ENCODE results near the gene APOA1. TPM values are rescaled to one million over a fixed set of nuclear protein-coding genes. Genes with fewer than 3 reads are reported as not detected.

The APOA1 gene
- total RNA-seq (2014; rRNA removed; shearing (Covaris generic)) = not detected in 2 replicates

DNA sequence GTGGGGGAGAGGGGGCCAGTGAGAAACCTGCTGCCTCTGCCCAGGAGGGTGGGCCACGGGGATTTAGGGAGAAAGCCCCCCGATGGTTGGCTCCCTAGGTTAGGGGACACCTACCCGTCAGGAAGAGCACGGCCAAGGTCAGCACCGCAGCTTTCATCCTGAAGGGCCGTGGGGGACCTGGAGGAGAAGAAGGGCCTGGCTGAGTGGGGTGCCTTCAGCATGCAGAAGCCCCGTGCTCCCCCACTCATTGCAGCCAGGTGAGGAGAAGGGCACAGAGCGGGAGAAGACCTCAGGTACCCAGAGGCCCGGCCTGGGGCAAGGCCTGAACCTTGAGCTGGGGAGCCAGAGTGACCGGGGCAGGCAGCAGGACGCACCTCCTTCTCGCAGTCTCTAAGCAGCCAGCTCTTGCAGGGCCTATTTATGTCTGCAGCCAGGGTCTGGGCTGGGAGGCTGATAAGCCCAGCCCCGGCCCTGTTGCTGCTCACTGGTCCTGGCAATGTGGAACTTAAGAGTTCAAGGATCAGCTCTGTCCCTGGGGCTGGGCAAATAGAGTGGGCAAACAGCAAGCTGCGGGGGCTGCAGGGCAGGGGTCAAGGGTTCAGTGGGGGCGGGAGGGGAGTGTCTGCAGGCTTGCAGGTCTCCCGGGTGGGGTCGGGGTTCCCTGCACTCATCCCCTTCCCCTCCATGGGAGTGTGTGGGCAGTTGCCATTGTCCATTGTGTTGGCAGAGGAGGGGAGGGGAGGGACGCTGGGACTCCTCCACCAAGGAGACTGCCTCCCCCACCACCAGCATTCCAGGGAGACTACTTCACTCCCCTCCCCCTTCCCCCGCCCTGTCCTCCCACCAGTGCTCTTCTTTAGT lies at the start of gene APOA1:
APOA1 (minus strand) TSS at position 392 of the 861 bp plus-strand sequence; CDS start at position 157, 235 bp downstream.
- Histone ChIP-seq H3K36me3 (no peaks in the 10 kb centered on the region), H3K4me1 (no peaks in the 10 kb centered on the region), H3K9me3 (replicated peaks) (no peaks in the 10 kb centered on the region), H3K27me3 (no peaks in the 10 kb centered on the region), H3K4me3 (no peak within 1 kb of the TSS), H3K27ac (no peak within 1 kb of the TSS)
- DNase-seq = no peak

GRCh38 chr11:116885951-116886655 lies 48.7 kb upstream of the APOA1 start:
- Histone ChIP-seq H3K36me3 (no peaks in the 10 kb centered on the region), H3K4me1 (no peaks in the 10 kb centered on the region), H3K27me3 (no peaks in the 10 kb centered on the region), H3K9me3 (replicated peaks) (no peaks in the 10 kb centered on the region), H3K27ac (no peak overlapping the region), H3K4me3 (no peak overlapping the region)
- no peak for DNase-seq

GRCh38 chr11:116882386-116882785 lies 45.0 kb upstream of the APOA1 start:
- DNase-seq = no peak

DNA sequence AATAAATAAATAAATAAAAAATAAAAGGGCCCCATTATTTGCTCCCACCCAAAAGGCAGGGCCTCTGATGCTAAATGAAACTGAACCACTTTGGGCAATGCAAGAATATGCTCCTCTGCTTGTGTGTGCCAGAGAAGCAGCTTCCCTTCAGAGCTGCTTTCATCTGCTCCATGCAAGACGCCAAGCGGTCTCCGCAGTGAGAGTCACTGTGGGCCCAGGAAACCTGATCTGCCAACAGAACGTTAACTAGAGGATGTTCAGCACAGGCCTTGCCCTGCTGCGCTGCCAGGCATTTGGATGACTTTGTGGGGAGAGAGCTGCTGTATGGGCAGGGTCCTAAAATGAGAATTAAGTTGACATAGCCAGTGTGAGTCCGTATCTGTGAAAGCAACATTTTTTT lies 43.7 kb upstream of the APOA1 start:
- Histone ChIP-seq H3K27ac (no peak overlapping the region), H3K4me3 (no peak overlapping the region), H3K36me3 (no peaks in the 10 kb centered on the region), H3K27me3 (no peaks in the 10 kb centered on the region), H3K4me1 (no peaks in the 10 kb centered on the region), H3K9me3 (replicated peaks) (no peaks in the 10 kb centered on the region)
- no peak for DNase-seq

More at GRCh38 chr11:116882386-116882785, 45.0 kb upstream of the APOA1 start:
- H3K4me3 ChIP-seq = no peak overlapping the region
- no peaks in the 10 kb centered on the region for H3K36me3 ChIP-seq
- H3K27ac ChIP-seq = no peak overlapping the region
- no peaks in the 10 kb centered on the region for H3K4me1 ChIP-seq
- no peaks in the 10 kb centered on the region for H3K9me3 ChIP-seq (replicated peaks)
- H3K27me3 ChIP-seq = no peaks in the 10 kb centered on the region

- Histone ChIP-seq H3K4me1 (no peaks in the 10 kb centered on the region), H3K9me3 (replicated peaks) (no peaks in the 10 kb centered on the region), H3K4me3 (no peak overlapping the region), H3K27ac (no peak overlapping the region), H3K27me3 (no peaks in the 10 kb centered on the region), H3K36me3 (no peaks in the 10 kb centered on the region)
- peak; percentile 13 to 70 for DNase-seq
These were observed 42.6 kb upstream of the APOA1 start for GRCh38 chr11:116879800-116880625.

DNA sequence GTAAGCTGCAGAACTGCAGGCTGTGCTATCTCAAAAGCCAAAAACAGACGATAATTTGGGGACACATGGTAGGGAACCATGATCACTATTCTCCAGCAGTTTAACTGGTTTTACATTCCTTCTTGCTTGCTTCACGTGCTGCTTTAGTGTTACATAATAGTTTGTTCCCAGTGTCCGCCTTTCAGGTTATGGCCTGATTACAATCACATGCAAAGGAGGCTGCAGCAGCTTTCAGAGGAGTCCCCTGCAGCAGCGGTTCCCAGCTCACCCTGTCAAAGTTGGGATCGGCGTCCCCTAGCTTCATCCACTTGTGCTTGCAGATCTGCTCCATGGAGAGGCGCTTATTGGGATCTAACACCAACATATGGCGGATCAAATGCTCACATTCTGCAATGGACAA lies 39.2 kb upstream of the APOA1 start:
- Histone ChIP-seq H3K4me3 (no peak overlapping the region), H3K4me1 (no peaks in the 10 kb centered on the region), H3K27me3 (no peaks in the 10 kb centered on the region), H3K27ac (no peak overlapping the region), H3K9me3 (replicated peaks) (no peaks in the 10 kb centered on the region), H3K36me3 (no peaks in the 10 kb centered on the region)
- no peak for DNase-seq

DNA sequence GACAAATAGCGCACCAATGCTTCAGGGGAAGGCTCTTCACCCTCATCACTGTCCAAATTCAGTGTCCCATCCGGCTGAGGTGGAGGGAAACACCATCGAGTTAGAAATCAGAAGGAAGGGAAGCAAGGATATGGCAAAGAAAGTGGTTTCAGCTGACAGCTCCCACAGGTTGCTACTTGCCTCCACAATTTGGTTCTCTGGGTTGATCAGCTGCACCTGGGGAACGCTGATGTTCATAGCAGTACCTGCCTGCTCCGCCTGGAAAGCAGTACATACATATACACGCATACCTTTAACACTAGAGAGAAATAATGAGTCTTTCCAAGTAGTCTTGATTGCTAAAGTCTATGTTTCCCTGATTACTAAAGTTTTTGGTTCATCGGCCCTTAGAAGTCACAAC lies 37.8 kb upstream of the APOA1 start:
- no peak for DNase-seq

GRCh38 chr11:116874251-116874650 lies 36.8 kb upstream of the APOA1 start:
- Histone ChIP-seq H3K36me3 (0 out of 2 replicates have a peak, but pooled peaks cover 2% of the 10 kb centered on the region), H3K27me3 (no peaks in the 10 kb centered on the region), H3K9me3 (replicated peaks) (no peaks in the 10 kb centered on the region), H3K4me1 (no peaks in the 10 kb centered on the region), H3K4me3 (no peak overlapping the region), H3K27ac (no peak overlapping the region)
- no peak for DNase-seq

More for the DNA sequence above, 37.8 kb upstream of the APOA1 start:
- no peaks in the 10 kb centered on the region for H3K4me1 ChIP-seq
- 0 out of 2 replicates have a peak, but pooled peaks cover 2% of the 10 kb centered on the region for H3K36me3 ChIP-seq
- no peaks in the 10 kb centered on the region for H3K9me3 ChIP-seq (replicated peaks)
- no peak overlapping the region for H3K4me3 ChIP-seq
- no peak overlapping the region for H3K27ac ChIP-seq
- H3K27me3 ChIP-seq = no peaks in the 10 kb centered on the region

DNA sequence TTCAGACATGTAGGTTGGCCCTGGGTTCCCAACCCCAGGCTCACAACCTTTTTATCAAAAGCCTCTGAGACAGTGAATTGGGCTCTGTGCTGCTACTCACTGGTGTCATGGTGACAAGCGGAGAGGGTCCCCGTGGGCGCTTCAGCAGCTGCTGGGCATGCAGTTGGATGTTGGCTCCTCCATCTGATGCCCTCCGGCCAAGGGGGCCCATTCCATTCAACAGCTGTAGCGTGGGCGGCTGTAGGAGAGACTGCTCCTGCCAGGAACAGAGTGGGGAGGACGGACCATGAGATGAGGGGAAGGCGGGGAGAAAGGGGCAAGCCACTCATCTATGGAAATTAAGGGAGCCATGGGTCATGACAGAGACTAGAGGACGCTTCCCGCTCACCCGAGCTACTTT lies 36.0 kb upstream of the APOA1 start:
- H3K36me3 ChIP-seq = 0 out of 2 replicates have a peak, but pooled peaks cover 2% of the 10 kb centered on the region
- H3K27me3 ChIP-seq = no peaks in the 10 kb centered on the region

GRCh38 chr11:116871248-116871647 lies 33.8 kb upstream of the APOA1 start:
- Histone ChIP-seq H3K4me1 (no peaks in the 10 kb centered on the region), H3K4me3 (no peak overlapping the region), H3K36me3 (peaks cover 2% of the 10 kb centered on the region; the same call in 1 of the 2 replicates), H3K9me3 (replicated peaks) (no peaks in the 10 kb centered on the region), H3K27me3 (no peaks in the 10 kb centered on the region), H3K27ac (no peak overlapping the region)
- no peak for DNase-seq

More for the DNA sequence above, 36.0 kb upstream of the APOA1 start:
- no peak for DNase-seq
- no peaks in the 10 kb centered on the region for H3K4me1 ChIP-seq
- H3K4me3 ChIP-seq = no peak overlapping the region
- no peak overlapping the region for H3K27ac ChIP-seq
- H3K9me3 ChIP-seq (replicated peaks) = no peaks in the 10 kb centered on the region

- no peaks in the 10 kb centered on the region for H3K27me3 ChIP-seq
- H3K9me3 ChIP-seq (replicated peaks) = no peaks in the 10 kb centered on the region
- no peak for DNase-seq
- H3K27ac ChIP-seq = no peak overlapping the region
- peaks cover 2% of the 10 kb centered on the region; the same call in 1 of the 2 replicates for H3K36me3 ChIP-seq
- no peak overlapping the region for H3K4me3 ChIP-seq
- H3K4me1 ChIP-seq = no peaks in the 10 kb centered on the region
These were observed 32.6 kb upstream of the APOA1 start for GRCh38 chr11:116870054-116870453.

DNA sequence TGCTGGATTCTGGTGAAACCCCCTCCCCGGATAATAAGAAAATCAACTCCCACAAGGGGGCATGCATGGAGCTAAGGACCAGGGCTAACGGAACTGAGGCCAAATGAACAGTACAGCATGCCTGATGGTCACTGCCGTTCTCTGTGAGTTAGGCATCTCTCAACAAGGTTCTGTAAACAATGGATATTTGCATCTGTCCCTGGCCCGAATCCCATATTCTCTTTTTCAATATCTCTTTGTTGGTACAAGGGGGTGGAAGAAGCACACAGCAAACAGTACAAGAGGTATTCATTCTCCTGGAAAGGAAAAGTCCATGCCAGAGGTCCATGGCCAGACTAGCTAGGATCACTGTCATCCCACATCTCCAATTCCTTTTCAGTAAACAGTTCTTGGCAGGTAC lies 32.2 kb upstream of the APOA1 start:
- Histone ChIP-seq H3K27ac (no peak overlapping the region), H3K4me3 (no peak overlapping the region), H3K36me3 (peaks cover 2% of the 10 kb centered on the region; the same call in 1 of the 2 replicates), H3K9me3 (replicated peaks) (no peaks in the 10 kb centered on the region), H3K27me3 (no peaks in the 10 kb centered on the region), H3K4me1 (no peaks in the 10 kb centered on the region)
- no peak for DNase-seq

GRCh38 chr11:116868066-116868465 lies 30.6 kb upstream of the APOA1 start:
- H3K27me3 ChIP-seq = no peaks in the 10 kb centered on the region
- no peak for DNase-seq
- no peak overlapping the region for H3K27ac ChIP-seq
- H3K4me3 ChIP-seq = no peak overlapping the region
- H3K9me3 ChIP-seq (replicated peaks) = no peaks in the 10 kb centered on the region
- no peaks in the 10 kb centered on the region for H3K4me1 ChIP-seq
- H3K36me3 ChIP-seq = peaks cover 2% of the 10 kb centered on the region; the same call in 1 of the 2 replicates

DNA sequence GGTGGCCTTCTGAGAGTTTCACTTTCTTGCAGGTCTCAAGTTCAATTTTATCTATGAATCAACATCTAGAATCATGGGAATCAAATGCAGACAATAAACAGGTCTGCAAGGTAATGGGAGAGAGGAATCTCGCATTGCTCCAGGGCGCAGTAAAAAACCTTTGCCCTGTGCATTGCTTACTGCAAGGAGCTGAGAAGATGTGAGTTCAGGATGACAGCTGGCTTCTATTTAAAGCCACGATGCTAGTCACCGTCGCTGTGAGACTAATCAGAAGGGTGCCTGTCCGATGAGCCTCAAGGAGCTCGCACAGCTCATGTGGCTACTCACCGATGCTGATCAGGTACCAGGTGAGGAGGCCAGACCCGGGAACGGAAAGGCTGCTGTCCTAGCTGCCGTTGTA lies 30.2 kb upstream of the APOA1 start:
- DNase-seq = no peak
- Histone ChIP-seq H3K9me3 (replicated peaks) (no peaks in the 10 kb centered on the region), H3K4me1 (no peaks in the 10 kb centered on the region), H3K27ac (no peak overlapping the region), H3K36me3 (peaks cover 2% of the 10 kb centered on the region; the same call in 1 of the 2 replicates), H3K4me3 (no peak overlapping the region), H3K27me3 (no peaks in the 10 kb centered on the region)
